ENCODE data around the gene OR2AE1. TPM values are rescaled to one million over a fixed set of nuclear protein-coding genes. Genes with fewer than 3 reads are reported as not detected.

OR2AE1 gene
- total and polyA plus RNA-seq, 9 of the 15 experiments (the other 6 are each of a cell fraction or from before 2014, with no cell fraction given) = 0.27 TPM; not detected in 8

DNA sequence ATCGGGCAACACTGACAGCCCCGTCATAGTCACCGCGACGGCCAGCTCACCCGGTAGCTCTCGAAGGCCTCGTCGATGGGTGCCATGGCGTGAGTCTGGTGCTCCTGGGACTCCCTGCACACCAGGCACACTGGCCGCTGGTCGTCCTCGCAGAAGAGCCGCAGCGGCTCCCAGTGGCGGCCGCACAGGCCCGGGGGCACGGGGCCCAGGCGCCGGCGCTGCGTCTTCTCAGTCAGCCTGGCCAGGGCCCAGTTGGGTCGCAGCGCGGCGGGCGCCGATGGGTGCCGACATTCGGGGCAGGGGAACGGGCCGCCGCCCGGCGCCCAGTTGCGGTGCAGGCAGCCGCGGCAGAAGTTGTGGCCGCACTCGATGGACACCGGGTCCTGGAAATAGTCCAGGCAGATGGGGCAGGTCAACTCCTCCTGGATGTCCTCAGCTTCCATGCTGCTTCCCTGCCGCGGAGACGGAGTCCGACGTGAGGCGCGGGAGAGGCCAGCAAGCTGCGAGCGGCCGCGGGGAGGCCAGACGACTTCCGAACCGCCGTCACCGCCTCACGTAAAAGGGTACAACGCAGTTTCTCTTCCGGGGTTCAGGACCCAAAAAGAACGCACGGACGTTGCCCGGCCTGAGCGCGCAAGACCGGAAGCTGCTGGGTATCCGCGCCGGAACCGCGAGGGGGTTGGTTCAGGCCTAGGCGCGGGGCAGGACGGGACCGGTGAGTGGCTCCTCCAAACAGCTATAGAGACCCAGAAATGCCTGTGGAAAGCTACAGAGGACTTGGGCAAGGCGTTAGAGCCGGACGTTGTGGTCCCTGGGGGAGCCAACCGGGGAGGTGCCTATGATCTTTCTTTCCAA, 42.4 kb upstream of the OR2AE1 start, which contains the start of gene TRIM4 (continued):
- TF ChIP-seq JUND (IDR thresholded peaks at IDR 0.05; ENCODE audit: borderline replicate concordance, low read depth, low read length) (peak; percentile 65; the same call in 1 of the 2 replicates), JUND (tag; IDR thresholded peaks at IDR 0.05; ENCODE audit: borderline replicate concordance, low read depth, low read length) (peak; percentile 48; the same call in 1 of the 3 replicates), FOXK2 (conservative IDR thresholded peaks at IDR 0.05 in 1 of 2, IDR thresholded peaks at IDR 0.05 in 1 of 2; ENCODE audit: low read depth in 2 of 2) (peak; percentile 71 to 78), ZNF696 (CRISPR knock-in tag; conservative IDR thresholded peaks at IDR 0.05) (no peak), TBL1XR1 (IDR thresholded peaks at IDR 0.05; ENCODE audit: low read length in 2 of 2) (peak; percentile 54 to 60; a peak in 2 of 4 replicates), ZFP36 (IDR thresholded peaks at IDR 0.05; ENCODE audit: low read depth, low read length, partially characterized antibody) (peak; percentile 42), ZNF217 (CRISPR knock-in tag; IDR thresholded peaks at IDR 0.05) (no peak), SRSF1 (IDR thresholded peaks at IDR 0.05; ENCODE audit: low read depth, low read length) (no peak), DACH1 (IDR thresholded peaks at IDR 0.05; ENCODE audit: partially characterized antibody) (no peak), HMGN3 (IDR thresholded peaks at IDR 0.05; ENCODE audit: borderline replicate concordance, extremely low read depth, insufficient read length, low read depth, low read length) (no peak), SIX5 (IDR thresholded peaks at IDR 0.05; ENCODE audit: borderline replicate concordance in 1 of 2, insufficient read depth in 1 of 2, low read depth in 1 of 2, low read length in 2 of 2) (0 out of 4 replicates have a peak, but pooled peaks of 1 of the 2 experiments have one; percentile 21), ZNF699 (CRISPR knock-in tag; IDR thresholded peaks at IDR 0.05; ENCODE audit: insufficient replicate concordance) (no peak), ZNF124 (CRISPR knock-in tag; IDR thresholded peaks at IDR 0.05) (no peak)
- TF ChIP-seq, protein P1, sequence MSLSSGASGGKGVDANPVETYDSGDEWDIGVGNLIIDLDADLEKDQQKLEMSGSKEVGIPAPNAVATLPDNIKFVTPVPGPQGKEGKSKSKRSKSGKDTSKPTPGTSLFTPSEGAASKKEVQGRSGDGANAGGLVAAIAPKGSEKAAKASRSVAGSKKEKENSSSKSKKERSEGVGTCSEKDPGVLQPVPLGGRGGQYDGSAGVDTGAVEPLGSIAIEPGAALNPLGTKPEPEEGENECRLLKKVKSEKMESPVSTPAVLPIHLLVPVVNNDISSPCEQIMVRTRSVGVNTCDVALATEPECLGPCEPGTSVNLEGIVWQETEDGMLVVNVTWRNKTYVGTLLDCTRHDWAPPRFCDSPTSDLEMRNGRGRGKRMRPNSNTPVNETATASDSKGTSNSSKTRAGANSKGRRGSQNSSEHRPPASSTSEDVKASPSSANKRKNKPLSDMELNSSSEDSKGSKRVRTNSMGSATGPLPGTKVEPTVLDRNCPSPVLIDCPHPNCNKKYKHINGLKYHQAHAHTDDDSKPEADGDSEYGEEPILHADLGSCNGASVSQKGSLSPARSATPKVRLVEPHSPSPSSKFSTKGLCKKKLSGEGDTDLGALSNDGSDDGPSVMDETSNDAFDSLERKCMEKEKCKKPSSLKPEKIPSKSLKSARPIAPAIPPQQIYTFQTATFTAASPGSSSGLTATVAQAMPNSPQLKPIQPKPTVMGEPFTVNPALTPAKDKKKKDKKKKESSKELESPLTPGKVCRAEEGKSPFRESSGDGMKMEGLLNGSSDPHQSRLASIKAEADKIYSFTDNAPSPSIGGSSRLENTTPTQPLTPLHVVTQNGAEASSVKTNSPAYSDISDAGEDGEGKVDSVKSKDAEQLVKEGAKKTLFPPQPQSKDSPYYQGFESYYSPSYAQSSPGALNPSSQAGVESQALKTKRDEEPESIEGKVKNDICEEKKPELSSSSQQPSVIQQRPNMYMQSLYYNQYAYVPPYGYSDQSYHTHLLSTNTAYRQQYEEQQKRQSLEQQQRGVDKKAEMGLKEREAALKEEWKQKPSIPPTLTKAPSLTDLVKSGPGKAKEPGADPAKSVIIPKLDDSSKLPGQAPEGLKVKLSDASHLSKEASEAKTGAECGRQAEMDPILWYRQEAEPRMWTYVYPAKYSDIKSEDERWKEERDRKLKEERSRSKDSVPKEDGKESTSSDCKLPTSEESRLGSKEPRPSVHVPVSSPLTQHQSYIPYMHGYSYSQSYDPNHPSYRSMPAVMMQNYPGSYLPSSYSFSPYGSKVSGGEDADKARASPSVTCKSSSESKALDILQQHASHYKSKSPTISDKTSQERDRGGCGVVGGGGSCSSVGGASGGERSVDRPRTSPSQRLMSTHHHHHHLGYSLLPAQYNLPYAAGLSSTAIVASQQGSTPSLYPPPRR (CRISPR knock-in tag; IDR thresholded peaks at IDR 0.05; ENCODE audit: borderline replicate concordance) = no peak
- TF ChIP-seq, protein P2, sequence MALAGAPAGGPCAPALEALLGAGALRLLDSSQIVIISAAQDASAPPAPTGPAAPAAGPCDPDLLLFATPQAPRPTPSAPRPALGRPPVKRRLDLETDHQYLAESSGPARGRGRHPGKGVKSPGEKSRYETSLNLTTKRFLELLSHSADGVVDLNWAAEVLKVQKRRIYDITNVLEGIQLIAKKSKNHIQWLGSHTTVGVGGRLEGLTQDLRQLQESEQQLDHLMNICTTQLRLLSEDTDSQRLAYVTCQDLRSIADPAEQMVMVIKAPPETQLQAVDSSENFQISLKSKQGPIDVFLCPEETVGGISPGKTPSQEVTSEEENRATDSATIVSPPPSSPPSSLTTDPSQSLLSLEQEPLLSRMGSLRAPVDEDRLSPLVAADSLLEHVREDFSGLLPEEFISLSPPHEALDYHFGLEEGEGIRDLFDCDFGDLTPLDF (CRISPR knock-in tag; IDR thresholded peaks at IDR 0.05) = peak; percentile 79
- TF ChIP-seq, protein P3, sequence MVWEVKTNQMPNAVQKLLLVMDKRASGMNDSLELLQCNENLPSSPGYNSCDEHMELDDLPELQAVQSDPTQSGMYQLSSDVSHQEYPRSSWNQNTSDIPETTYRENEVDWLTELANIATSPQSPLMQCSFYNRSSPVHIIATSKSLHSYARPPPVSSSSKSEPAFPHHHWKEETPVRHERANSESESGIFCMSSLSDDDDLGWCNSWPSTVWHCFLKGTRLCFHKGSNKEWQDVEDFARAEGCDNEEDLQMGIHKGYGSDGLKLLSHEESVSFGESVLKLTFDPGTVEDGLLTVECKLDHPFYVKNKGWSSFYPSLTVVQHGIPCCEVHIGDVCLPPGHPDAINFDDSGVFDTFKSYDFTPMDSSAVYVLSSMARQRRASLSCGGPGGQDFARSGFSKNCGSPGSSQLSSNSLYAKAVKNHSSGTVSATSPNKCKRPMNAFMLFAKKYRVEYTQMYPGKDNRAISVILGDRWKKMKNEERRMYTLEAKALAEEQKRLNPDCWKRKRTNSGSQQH (CRISPR knock-in tag; IDR thresholded peaks at IDR 0.05) = peak; percentile 60; the same call in 1 of the 2 replicates
- TF ChIP-seq, protein P4, sequence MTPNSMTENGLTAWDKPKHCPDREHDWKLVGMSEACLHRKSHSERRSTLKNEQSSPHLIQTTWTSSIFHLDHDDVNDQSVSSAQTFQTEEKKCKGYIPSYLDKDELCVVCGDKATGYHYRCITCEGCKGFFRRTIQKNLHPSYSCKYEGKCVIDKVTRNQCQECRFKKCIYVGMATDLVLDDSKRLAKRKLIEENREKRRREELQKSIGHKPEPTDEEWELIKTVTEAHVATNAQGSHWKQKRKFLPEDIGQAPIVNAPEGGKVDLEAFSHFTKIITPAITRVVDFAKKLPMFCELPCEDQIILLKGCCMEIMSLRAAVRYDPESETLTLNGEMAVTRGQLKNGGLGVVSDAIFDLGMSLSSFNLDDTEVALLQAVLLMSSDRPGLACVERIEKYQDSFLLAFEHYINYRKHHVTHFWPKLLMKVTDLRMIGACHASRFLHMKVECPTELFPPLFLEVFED (CRISPR knock-in tag; conservative IDR thresholded peaks at IDR 0.05) = 0 out of 2 replicates have a peak, but pooled peaks have one; percentile 23

All from K562 (cell line).